ENCODE results near the gene RNF41. TPM values are rescaled to one million over a fixed set of nuclear protein-coding genes. Genes with fewer than 3 reads are reported as not detected.
A peak's percentile ranks its signal among the peaks of the same experiment; 100 is the strongest.

RNF41 gene
- total and polyA plus RNA-seq, 7 experiments from 2014 or later, result 29.4 to 45.8 (median 43.1) TPM

DNA sequence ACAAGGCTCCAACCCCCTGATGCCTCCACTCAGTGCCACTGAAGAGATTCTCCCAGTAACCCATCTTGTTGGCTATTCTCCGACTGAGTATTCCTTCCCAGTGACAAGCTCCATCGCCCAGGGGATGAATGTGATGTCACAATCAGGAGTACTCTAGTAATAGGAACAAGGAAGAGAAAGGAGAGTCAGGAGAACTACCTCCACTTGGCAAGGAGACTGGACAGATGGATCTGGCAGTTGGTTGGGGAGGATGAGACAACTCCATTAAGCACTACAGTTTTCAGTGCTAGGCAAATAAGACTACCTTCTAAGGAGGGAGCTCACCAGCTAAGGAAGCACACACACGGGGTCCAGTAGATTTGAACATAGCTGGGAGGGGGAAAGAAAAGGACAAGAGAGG is 5.3 kb downstream of the RNF41 start:
- POLR2A ChIA-PET, result no interaction called here
- ATAC-seq, result no peak
- H3K36me3 ChIP-seq (ENCODE audit: control insufficient read depth in 2 of 3, insufficient read depth in 3 of 3, low read length in 3 of 3), result peaks cover 0 to 45% (median 22%) of the 10 kb centered on the region in 3 experiments

DNA sequence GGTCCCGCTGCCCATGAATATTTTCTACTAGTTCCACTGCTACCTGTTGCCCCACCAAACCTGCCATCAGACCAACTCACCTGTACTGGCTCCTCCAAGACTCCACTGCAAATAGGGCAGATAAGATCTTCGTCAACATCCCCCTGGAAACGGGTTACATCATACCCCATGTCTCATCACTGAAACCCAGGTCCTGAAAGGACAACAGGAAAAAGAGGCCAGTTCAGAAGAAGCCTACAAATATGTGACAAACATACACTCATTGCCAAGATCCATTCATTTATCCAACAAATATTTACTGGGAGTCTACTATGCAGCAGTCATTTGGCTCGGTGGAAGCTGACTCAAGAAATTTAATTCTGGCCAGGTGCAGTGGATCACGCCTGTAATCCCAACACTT is 7.8 kb downstream of the RNF41 start:
- peak overlapping the region; percentile 7 for H3K27ac ChIP-seq (ENCODE audit: low read depth, low read length)
- no peaks in the 10 kb centered on the region for H3K27me3 ChIP-seq (ENCODE audit: control insufficient read depth in 2 of 2, insufficient read depth in 2 of 2, low read length in 2 of 2)
- Mint-ChIP-seq H3K27ac (peak overlapping the region in 2 of 9 donors; percentile 36 to 66), H3K36me3 (peaks cover 11 to 38% (median 16%) of the 10 kb centered on the region in 5 donors), H3K27me3 (no peaks in the 10 kb centered on the region), H3K4me1 (peaks cover 6 to 18% (median 14%) of the 10 kb centered on the region in 7 donors), H3K9me3 (no peaks in the 10 kb centered on the region), H3K4me3 (no peak overlapping the region)
- ATAC-seq, result no peak
- H3K9me3 ChIP-seq (ENCODE audit: control insufficient read depth in 2 of 3, low read length in 3 of 3), result no peaks in the 10 kb centered on the region
- no peak for DNase-seq
- ChIA-PET CTCF (interaction anchor here (0.9 kb wide), 1 partner anchor 13 kb away, joined by 3 read pairs; no protein-coding TSS in a partner anchor), POLR2A (interaction anchor here (0.6 kb wide), 1 partner anchor 121 kb away, joined by 3 read pairs; no protein-coding TSS in a partner anchor)
- intact Hi-C loops (cut with micrococcal nuclease), result no loop called here
- peaks cover 8 to 62% (median 30%) of the 10 kb centered on the region in 3 experiments for H3K36me3 ChIP-seq (ENCODE audit: control insufficient read depth in 2 of 3, insufficient read depth in 3 of 3, low read length in 3 of 3)
- H3K4me3 ChIP-seq (ENCODE audit: low read length), result no peak overlapping the region
- no peaks in the 10 kb centered on the region for H3K4me1 ChIP-seq (ENCODE audit: control insufficient read depth in 2 of 2, insufficient read depth in 2 of 2, low read length in 2 of 2)

More for the DNA sequence above, 5.3 kb downstream of the RNF41 start:
- no peaks in the 10 kb centered on the region for H3K27me3 ChIP-seq (ENCODE audit: control insufficient read depth in 2 of 2, insufficient read depth in 2 of 2, low read length in 2 of 2)
- no peak overlapping the region for H3K4me3 ChIP-seq (ENCODE audit: low read length)
- H3K4me1 ChIP-seq (ENCODE audit: control insufficient read depth in 2 of 2, insufficient read depth in 2 of 2, low read length in 2 of 2), result peaks cover 7 to 13% of the 10 kb centered on the region in 2 donors
- no peak for DNase-seq
- H3K9me3 ChIP-seq (ENCODE audit: control insufficient read depth in 2 of 3, low read length in 3 of 3), result no peaks in the 10 kb centered on the region
- Mint-ChIP-seq H3K36me3 (peaks cover 6 to 23% (median 12%) of the 10 kb centered on the region in 5 donors), H3K4me3 (no peak overlapping the region), H3K9me3 (no peaks in the 10 kb centered on the region), H3K27me3 (no peaks in the 10 kb centered on the region), H3K27ac (peak overlapping the region in 3 of 9 donors; percentile 22 to 54 (median 35)), H3K4me1 (peaks cover 6 to 34% (median 24%) of the 10 kb centered on the region in 7 donors)
- intact Hi-C loops (cut with micrococcal nuclease), result no loop called here
- CTCF ChIA-PET, result interaction anchor here (0.7 to 1.0 kb wide), 2 partner anchors 9 to 108 kb away, joined by 3 read pairs; no protein-coding TSS in a partner anchor
- no peak overlapping the region for H3K27ac ChIP-seq (ENCODE audit: low read depth, low read length)

DNA sequence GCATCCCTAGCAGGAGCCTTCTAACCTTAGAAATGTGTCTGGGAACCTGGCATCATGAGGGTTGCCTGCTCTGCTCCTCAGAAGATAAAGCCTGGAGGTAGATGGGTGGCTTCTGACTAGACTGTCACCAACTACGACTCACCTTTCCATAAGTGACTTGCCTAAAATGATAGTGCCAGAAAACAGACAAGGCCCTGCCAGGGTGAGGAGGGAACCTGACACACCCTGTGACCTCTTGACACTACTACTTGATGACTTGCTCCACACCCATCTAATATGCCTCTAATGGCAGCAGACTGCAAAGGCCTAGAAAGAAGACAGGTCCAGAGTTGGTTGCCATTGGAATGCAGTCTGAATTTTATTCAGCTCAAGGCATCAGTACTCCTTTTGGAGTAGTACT is 9.4 kb downstream of the RNF41 start:
- H3K9me3 Mint-ChIP-seq, result no peaks in the 10 kb centered on the region
- ChIA-PET CTCF (interaction anchor here (0.6 kb wide), 1 partner anchor 283 kb away, joined by 4 read pairs; no protein-coding TSS in a partner anchor), POLR2A (no interaction called here)
- H3K36me3 Mint-ChIP-seq, result peaks cover 11 to 46% (median 20%) of the 10 kb centered on the region in 5 donors
- H3K4me3 Mint-ChIP-seq, result no peak overlapping the region
- no peak for DNase-seq
- H3K4me1 ChIP-seq (ENCODE audit: control insufficient read depth in 2 of 2, insufficient read depth in 2 of 2, low read length in 2 of 2), result no peaks in the 10 kb centered on the region
- H3K36me3 ChIP-seq (ENCODE audit: control insufficient read depth in 2 of 3, insufficient read depth in 3 of 3, low read length in 3 of 3), result peaks cover 8 to 72% (median 35%) of the 10 kb centered on the region in 3 experiments
- H3K4me1 Mint-ChIP-seq, result peaks cover 6 to 18% (median 15%) of the 10 kb centered on the region in 7 donors
- ATAC-seq, result no peak
- H3K27ac Mint-ChIP-seq, result peak overlapping the region in 2 of 9 donors; percentile 14 to 62
- H3K27me3 ChIP-seq (ENCODE audit: control insufficient read depth in 2 of 2, insufficient read depth in 2 of 2, low read length in 2 of 2), result no peaks in the 10 kb centered on the region
- H3K27me3 Mint-ChIP-seq, result no peaks in the 10 kb centered on the region
- H3K4me3 ChIP-seq (ENCODE audit: low read length), result no peak overlapping the region
- intact Hi-C loops (cut with micrococcal nuclease), result no loop called here
- no peaks in the 10 kb centered on the region for H3K9me3 ChIP-seq (ENCODE audit: control insufficient read depth in 2 of 3, low read length in 3 of 3)
- H3K27ac ChIP-seq (ENCODE audit: low read depth, low read length), result no peak overlapping the region

DNA sequence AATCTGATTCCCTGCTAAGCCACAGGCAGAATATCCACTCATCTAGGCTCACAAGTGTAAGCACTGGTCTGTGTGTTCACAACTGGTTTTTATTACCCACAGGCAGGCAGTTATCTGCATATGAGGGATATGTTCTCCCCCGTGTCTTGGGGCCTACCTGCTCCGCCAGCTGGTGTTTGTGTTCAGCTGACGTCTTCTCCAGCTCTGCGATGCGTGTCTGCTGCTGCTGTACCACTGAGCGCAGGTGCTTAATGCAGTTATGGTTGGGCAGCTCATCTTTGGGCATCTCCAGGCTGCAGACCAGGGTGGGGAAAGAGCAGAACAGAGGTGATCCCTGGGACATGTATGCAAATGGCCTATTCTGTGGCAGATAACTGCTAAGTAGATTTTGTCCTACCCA is 13.7 kb downstream of the RNF41 start:
- Histone ChIP-seq H3K4me3 (ENCODE audit: low read length) (no peak overlapping the region), H3K36me3 (ENCODE audit: control insufficient read depth in 2 of 3, insufficient read depth in 3 of 3, low read length in 3 of 3) (peaks cover 12 to 75% (median 21%) of the 10 kb centered on the region in 3 experiments), H3K4me1 (ENCODE audit: control insufficient read depth in 2 of 2, insufficient read depth in 2 of 2, low read length in 2 of 2) (no peaks in the 10 kb centered on the region), H3K9me3 (ENCODE audit: control insufficient read depth in 2 of 3, low read length in 3 of 3) (no peaks in the 10 kb centered on the region), H3K27ac (ENCODE audit: low read depth, low read length) (no peak overlapping the region), H3K27me3 (ENCODE audit: control insufficient read depth in 2 of 2, insufficient read depth in 2 of 2, low read length in 2 of 2) (no peaks in the 10 kb centered on the region)
- intact Hi-C loops (cut with micrococcal nuclease), result loop anchor here (5.0 kb wide), 2 partner anchors 49 to 254 kb away; partner anchors contain the start of gene ANKRD52 (in 1 of the 2)
- no peaks in the 10 kb centered on the region for H3K27me3 Mint-ChIP-seq
- no peaks in the 10 kb centered on the region for H3K9me3 Mint-ChIP-seq
- DNase-seq, result no peak
- H3K4me1 Mint-ChIP-seq, result peaks cover 0 to 6% (median 0%) of the 10 kb centered on the region in 7 donors
- POLR2A ChIA-PET, result interaction anchor here (1.1 to 1.3 kb wide), 2 partner anchors 14 to 18 kb away, joined by 4 to 5 read pairs; partner anchors contain the start of genes RNF41 and SMARCC2
- H3K4me3 Mint-ChIP-seq, result no peak overlapping the region
- peaks cover 6 to 38% (median 18%) of the 10 kb centered on the region in 5 donors for H3K36me3 Mint-ChIP-seq
- peak overlapping the region in 1 of 9 donors; percentile 44 for H3K27ac Mint-ChIP-seq
- CTCF ChIA-PET, result interaction anchor here (0.6 to 5.1 kb wide), 7 partner anchors 9 to 460 kb away, joined by 3 to 18 read pairs (median 3); partner anchors contain the start of gene RNF41
- ATAC-seq, result peak; percentile 27

DNA sequence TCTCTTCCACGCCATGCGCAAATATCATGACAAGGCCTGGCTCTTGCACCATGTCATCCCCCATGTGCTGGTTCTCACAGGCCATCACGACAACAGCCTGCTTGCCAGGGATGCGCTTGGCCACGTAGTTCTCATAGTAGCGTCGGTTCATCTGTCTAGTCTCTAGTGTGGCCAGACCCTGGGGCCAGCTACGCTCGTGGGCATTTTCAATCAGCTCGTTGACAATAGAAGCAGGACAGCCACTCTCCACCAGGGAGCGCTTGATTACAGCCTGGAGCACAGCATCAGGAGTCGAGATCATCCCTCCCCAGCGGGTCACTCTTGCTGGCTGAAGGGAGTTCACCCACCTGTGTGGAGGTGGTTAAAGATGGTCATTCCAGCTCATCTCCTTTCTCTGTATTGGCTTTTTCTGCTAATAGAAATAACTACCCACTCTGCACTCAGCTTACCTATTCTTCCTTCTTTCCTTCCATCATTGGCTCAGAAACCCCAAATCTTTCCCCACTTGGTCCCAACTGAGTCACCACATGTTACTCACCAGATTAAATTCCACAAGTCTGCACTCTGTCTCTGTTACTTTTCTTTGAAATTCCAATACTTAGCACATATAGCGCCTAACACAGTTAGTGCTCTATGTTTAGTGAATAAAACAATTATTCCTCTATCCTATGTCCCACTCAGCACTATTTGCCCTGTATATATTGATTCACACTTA is 15.1 kb downstream of the RNF41 start:
- H3K27ac Mint-ChIP-seq, result peak overlapping the region in 6 of 9 donors; percentile 6 to 74 (median 33)
- POLR2A ChIA-PET, result interaction anchor here (1.0 to 6.0 kb wide), 2 partner anchors 12 to 15 kb away, joined by 3 to 40 read pairs; partner anchors contain the start of gene RNF41
- CTCF ChIA-PET, result interaction anchor here (0.6 to 5.1 kb wide), 6 partner anchors 15 to 258 kb away, joined by 3 to 18 read pairs (median 3); partner anchors contain the start of gene RNF41
- H3K9me3 ChIP-seq (ENCODE audit: control insufficient read depth in 2 of 3, low read length in 3 of 3), result no peaks in the 10 kb centered on the region
- H3K9me3 Mint-ChIP-seq, result no peaks in the 10 kb centered on the region
- H3K27me3 ChIP-seq (ENCODE audit: control insufficient read depth in 2 of 2, insufficient read depth in 2 of 2, low read length in 2 of 2), result no peaks in the 10 kb centered on the region
- no peaks in the 10 kb centered on the region for H3K27me3 Mint-ChIP-seq
- H3K4me3 ChIP-seq (ENCODE audit: low read length), result no peak overlapping the region
- H3K36me3 Mint-ChIP-seq, result peaks cover 6 to 34% (median 18%) of the 10 kb centered on the region in 5 donors
- ATAC-seq (peak; percentile 70), DNase-seq (peak in 5 of 9 donors; percentile 13 to 37 (median 29))
- peaks cover 12 to 61% (median 13%) of the 10 kb centered on the region in 3 experiments for H3K36me3 ChIP-seq (ENCODE audit: control insufficient read depth in 2 of 3, insufficient read depth in 3 of 3, low read length in 3 of 3)
- intact Hi-C loops (cut with micrococcal nuclease), result loop anchor here (1.0 to 5.0 kb wide), 4 partner anchors 18 to 258 kb away; partner anchors contain the start of genes ANKRD52 (in 1 of the 2) and NABP2 (in 1 of the 2)
- H3K4me1 ChIP-seq (ENCODE audit: control insufficient read depth in 2 of 2, insufficient read depth in 2 of 2, low read length in 2 of 2), result no peaks in the 10 kb centered on the region
- H3K4me1 Mint-ChIP-seq, result peaks cover 0 to 9% (median 6%) of the 10 kb centered on the region in 7 donors
- no peak overlapping the region for H3K27ac ChIP-seq (ENCODE audit: low read depth, low read length)
- H3K4me3 Mint-ChIP-seq, result no peak overlapping the region

DNA sequence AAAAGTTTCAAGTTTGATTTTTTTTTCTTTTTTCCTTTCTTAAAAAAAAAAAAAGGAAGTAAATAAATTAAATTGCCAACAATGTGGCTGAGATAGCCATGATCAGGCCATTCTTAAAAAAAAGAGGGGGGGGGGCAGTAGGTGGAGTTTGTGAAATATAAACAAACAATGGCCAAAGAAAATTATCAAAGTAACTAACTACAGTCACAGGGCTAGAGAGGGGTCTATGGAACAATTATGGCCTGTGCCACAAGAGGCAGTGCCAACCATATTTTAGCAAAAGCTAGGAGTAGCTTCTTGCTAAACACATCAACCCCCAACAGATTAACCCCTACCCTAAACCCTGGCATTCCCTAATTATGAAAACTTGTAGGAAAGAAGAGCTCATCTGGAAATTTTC is 16.3 kb downstream of the RNF41 start:
- no peaks in the 10 kb centered on the region for H3K27me3 ChIP-seq (ENCODE audit: control insufficient read depth in 2 of 2, insufficient read depth in 2 of 2, low read length in 2 of 2)
- ATAC-seq (peak; percentile 50), DNase-seq (no peak)
- Mint-ChIP-seq H3K9me3 (no peaks in the 10 kb centered on the region), H3K27me3 (no peaks in the 10 kb centered on the region), H3K4me1 (peaks cover 0 to 9% (median 6%) of the 10 kb centered on the region in 7 donors), H3K27ac (peak overlapping the region in 2 of 9 donors; percentile 63 to 84), H3K36me3 (peaks cover 6 to 29% (median 14%) of the 10 kb centered on the region in 5 donors), H3K4me3 (no peak overlapping the region)
- H3K4me1 ChIP-seq (ENCODE audit: control insufficient read depth in 2 of 2, insufficient read depth in 2 of 2, low read length in 2 of 2), result no peaks in the 10 kb centered on the region
- H3K9me3 ChIP-seq (ENCODE audit: control insufficient read depth in 2 of 3, low read length in 3 of 3), result no peaks in the 10 kb centered on the region
- no peak overlapping the region for H3K4me3 ChIP-seq (ENCODE audit: low read length)
- ChIA-PET CTCF (interaction anchor here (1.0 to 5.1 kb wide), 3 partner anchors 16 to 82 kb away, joined by 3 to 18 read pairs (median 3); partner anchors contain the start of gene RNF41), POLR2A (interaction anchor here (0.7 to 6.0 kb wide), 4 partner anchors 13 to 72 kb away, joined by 3 to 40 read pairs (median 3); partner anchors contain the start of genes RNF41 and SMARCC2)
- peaks cover 11 to 55% (median 13%) of the 10 kb centered on the region in 3 experiments for H3K36me3 ChIP-seq (ENCODE audit: control insufficient read depth in 2 of 3, insufficient read depth in 3 of 3, low read length in 3 of 3)
- no peak overlapping the region for H3K27ac ChIP-seq (ENCODE audit: low read depth, low read length)
- intact Hi-C loops (cut with micrococcal nuclease), result loop anchor here (5.0 kb wide), 2 partner anchors 52 to 257 kb away; partner anchors contain the start of gene ANKRD52 (in 1 of the 2)

Data from naive thymus-derived CD4-positive, alpha-beta T cell (primary cell).